ENCODE measurements around the gene CELF2. TPM values are rescaled to one million over a fixed set of nuclear protein-coding genes. Genes with fewer than 3 reads are reported as not detected.
"Not testable (repeated sequence)": the region's sequence is repeated elsewhere in the genome, so short reads cannot be mapped to it uniquely, and the experiment has no call there.

Gene CELF2
- total RNA-seq, 2 donors from 2014 or later, result 70.6 to 80.6 TPM

GRCh38 chr10:11178606-11179515 is 161.2 kb downstream of the CELF2 start:
- intact Hi-C loops (cut with DNase I), result no loop called here
- DNase-seq (ENCODE audit: low spot score), result no peak

GRCh38 chr10:11179516-11180105 is 161.9 kb downstream of the CELF2 start:
- intact Hi-C loops (cut with DNase I), result no loop called here
- DNase-seq (ENCODE audit: low spot score), result no peak

GRCh38 chr10:11180228-11180627 is 162.6 kb downstream of the CELF2 start:
- intact Hi-C loops (cut with DNase I), result no loop called here
- DNase-seq (ENCODE audit: low spot score), result no peak

- intact Hi-C loops (cut with DNase I), result no loop called here
Measured at GRCh38 chr10:11181978-11182377, 164.3 kb downstream of the CELF2 start.

GRCh38 chr10:11183015-11183414 is 165.3 kb downstream of the CELF2 start:
- no peak for DNase-seq (ENCODE audit: low spot score)
- intact Hi-C loops (cut with DNase I), result no loop called here

More at GRCh38 chr10:11181978-11182377, 164.3 kb downstream of the CELF2 start:
- peak; percentile 83 for DNase-seq (ENCODE audit: low spot score)

- DNase-seq (ENCODE audit: low spot score), result no peak
- intact Hi-C loops (cut with DNase I), result no loop called here
Measured at GRCh38 chr10:11184093-11184492, 166.4 kb downstream of the CELF2 start.

- DNase-seq (ENCODE audit: low spot score); intact Hi-C loops (cut with DNase I): not testable (repeated sequence)
Measured at GRCh38 chr10:11185128-11185665, 167.5 kb downstream of the CELF2 start.

GRCh38 chr10:11186374-11186773 is 168.7 kb downstream of the CELF2 start:
- DNase-seq (ENCODE audit: low spot score), result no peak
- intact Hi-C loops (cut with DNase I), result no loop called here

GRCh38 chr10:11189582-11190376 is 172.1 kb downstream of the CELF2 start:
- intact Hi-C loops (cut with DNase I), result no loop called here
- DNase-seq (ENCODE audit: low spot score), result no peak

- intact Hi-C loops (cut with DNase I), result no loop called here
Measured at GRCh38 chr10:11191190-11191589, 173.5 kb downstream of the CELF2 start.

GRCh38 chr10:11191678-11192077 is 174.0 kb downstream of the CELF2 start:
- intact Hi-C loops (cut with DNase I), result no loop called here
- no peak for DNase-seq (ENCODE audit: low spot score)

More at GRCh38 chr10:11191190-11191589, 173.5 kb downstream of the CELF2 start:
- DNase-seq (ENCODE audit: low spot score), result no peak

GRCh38 chr10:11192304-11193000 is 174.8 kb downstream of the CELF2 start:
- intact Hi-C loops (cut with DNase I), result no loop called here
- no peak for DNase-seq (ENCODE audit: low spot score)

GRCh38 chr10:11193001-11193551 is 175.4 kb downstream of the CELF2 start:
- DNase-seq (ENCODE audit: low spot score), result no peak

GRCh38 chr10:11194859-11195586 is 177.4 kb downstream of the CELF2 start:
- no peak for DNase-seq (ENCODE audit: low spot score)
- intact Hi-C loops (cut with DNase I), result no loop called here

More at GRCh38 chr10:11193001-11193551, 175.4 kb downstream of the CELF2 start:
- intact Hi-C loops (cut with DNase I), result no loop called here

GRCh38 chr10:11195623-11196022 is 178.0 kb downstream of the CELF2 start:
- DNase-seq (ENCODE audit: low spot score), result no peak
- intact Hi-C loops (cut with DNase I), result no loop called here

GRCh38 chr10:11197266-11197712 is 179.6 kb downstream of the CELF2 start:
- no peak for DNase-seq (ENCODE audit: low spot score)
- intact Hi-C loops (cut with DNase I), result no loop called here

- no peak for DNase-seq (ENCODE audit: low spot score)
- intact Hi-C loops (cut with DNase I), result no loop called here
Measured at GRCh38 chr10:11197878-11198277, 180.2 kb downstream of the CELF2 start.

GRCh38 chr10:11201911-11202310 is 184.2 kb downstream of the CELF2 start:
- no peak for DNase-seq (ENCODE audit: low spot score)
- intact Hi-C loops (cut with DNase I), result no loop called here

Measured in posterior vena cava (tissue), 2 donors.